HCT116 (cell line): Measurements from ENCODE around the gene ALDH1L2.

Source experiments
- EZH2 ChIP-seq: fragments of 200-600 bp; sonication (generic); IDR thresholded peaks from 2 replicates; pipeline ENCODE4 v1.6.1; 2017; ENCODE audit warnings: antibody characterized with exemption, mixed run types
- POLR2A ChIP-seq: IDR thresholded peaks from 2 replicates; pipeline ENCODE4 v1.7.0; 2011; ENCODE audit warnings: borderline replicate concordance; ENCODE audit not compliant: insufficient read depth, insufficient read length; ENCODE audit errors: extremely low read depth
- POLR2AphosphoS5 ChIP-seq: IDR thresholded peaks from 2 replicates; pipeline ENCODE4 v1.6.1; 2011; ENCODE audit warnings: mild to moderate bottlenecking, low read depth, low read length, moderate library complexity
- SP1 ChIP-seq: IDR thresholded peaks from 2 replicates; pipeline ENCODE4 v1.6.1; 2012; ENCODE audit warnings: low read depth
- TF ChIP-seq, protein P1 (sequence below), 3 experiments: fragments of 200-600 bp in 1 of 3; sonication (generic) in 1 of 3; IDR thresholded peaks in 2 of 3; conservative IDR thresholded peaks in 1 of 3; 2 replicates each; pipeline ENCODE4 v1.5.1; 2012 to 2017; ENCODE audit warnings: low read depth in 2 of 3, low read length in 2 of 3, antibody characterized with exemption in 1 of 3, borderline replicate concordance in 1 of 3, control low read depth in 1 of 3, mild to moderate bottlenecking in 1 of 3, mixed read lengths in 1 of 3, mixed run types in 1 of 3, moderate library complexity in 1 of 3; ENCODE audit not compliant: insufficient read depth in 1 of 3
- TF ChIP-seq, protein P2 (sequence below): IDR thresholded peaks from 2 replicates; pipeline ENCODE4 v1.6.1; 2012

DNA sequence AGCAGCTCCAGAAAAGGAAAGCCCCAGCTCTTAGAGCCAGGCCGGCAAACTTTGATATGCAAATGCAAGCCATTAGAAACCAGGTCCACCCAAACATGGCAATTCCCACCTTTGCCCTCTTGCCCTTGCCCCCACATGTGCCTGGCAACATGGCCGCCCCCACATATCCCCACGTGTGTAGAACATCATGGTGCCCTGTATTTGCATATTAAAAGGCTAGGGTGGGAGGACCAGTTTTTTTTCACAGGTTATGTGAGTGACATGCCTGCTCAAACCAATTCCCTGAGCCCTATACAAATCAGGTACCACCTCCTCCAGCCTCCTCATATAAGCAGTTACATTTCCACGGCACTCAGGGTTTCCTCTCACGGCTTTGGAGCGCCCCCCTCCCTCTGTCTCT, 6.1 kb upstream of the ALDH1L2 start:
- TF ChIP-seq, protein P1, sequence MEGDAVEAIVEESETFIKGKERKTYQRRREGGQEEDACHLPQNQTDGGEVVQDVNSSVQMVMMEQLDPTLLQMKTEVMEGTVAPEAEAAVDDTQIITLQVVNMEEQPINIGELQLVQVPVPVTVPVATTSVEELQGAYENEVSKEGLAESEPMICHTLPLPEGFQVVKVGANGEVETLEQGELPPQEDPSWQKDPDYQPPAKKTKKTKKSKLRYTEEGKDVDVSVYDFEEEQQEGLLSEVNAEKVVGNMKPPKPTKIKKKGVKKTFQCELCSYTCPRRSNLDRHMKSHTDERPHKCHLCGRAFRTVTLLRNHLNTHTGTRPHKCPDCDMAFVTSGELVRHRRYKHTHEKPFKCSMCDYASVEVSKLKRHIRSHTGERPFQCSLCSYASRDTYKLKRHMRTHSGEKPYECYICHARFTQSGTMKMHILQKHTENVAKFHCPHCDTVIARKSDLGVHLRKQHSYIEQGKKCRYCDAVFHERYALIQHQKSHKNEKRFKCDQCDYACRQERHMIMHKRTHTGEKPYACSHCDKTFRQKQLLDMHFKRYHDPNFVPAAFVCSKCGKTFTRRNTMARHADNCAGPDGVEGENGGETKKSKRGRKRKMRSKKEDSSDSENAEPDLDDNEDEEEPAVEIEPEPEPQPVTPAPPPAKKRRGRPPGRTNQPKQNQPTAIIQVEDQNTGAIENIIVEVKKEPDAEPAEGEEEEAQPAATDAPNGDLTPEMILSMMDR (IDR thresholded peaks at IDR 0.05 in 2 of 3, conservative IDR thresholded peaks at IDR 0.05 in 1 of 3; ENCODE audit: borderline replicate concordance in 1 of 3, insufficient read depth in 1 of 3, low read depth in 2 of 3, low read length in 2 of 3): no peak
- TF ChIP-seq POLR2A (no peak), EZH2 (no peak), SP1 (no peak), POLR2AphosphoS5 (no peak)
- TF ChIP-seq, protein P2, sequence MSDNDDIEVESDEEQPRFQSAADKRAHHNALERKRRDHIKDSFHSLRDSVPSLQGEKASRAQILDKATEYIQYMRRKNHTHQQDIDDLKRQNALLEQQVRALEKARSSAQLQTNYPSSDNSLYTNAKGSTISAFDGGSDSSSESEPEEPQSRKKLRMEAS: no peak
